Fibroblast of skin of right biceps (primary cell): ENCODE results near the gene SEMA3B.
"Not testable (repeated sequence)": the region's sequence is repeated elsewhere in the genome, so short reads cannot be mapped to it uniquely, and the experiment has no call there.

ENCODE experiments used
- DNase-seq: peaks from one replicate; pipeline ENCODE4 v3.0.0-alpha.2; 2013

Gene SEMA3B

GRCh38 chr3:50295553-50296431 lies 26.8 kb downstream of the SEMA3B start:
- no peak for DNase-seq

- no peak for DNase-seq
Measured at GRCh38 chr3:50296721-50297383, 27.9 kb downstream of the SEMA3B start.

- DNase-seq, result no peak
Measured at GRCh38 chr3:50297384-50297775, 28.4 kb downstream of the SEMA3B start.

GRCh38 chr3:50297896-50298725 lies 29.2 kb downstream of the SEMA3B start:
- no peak for DNase-seq

GRCh38 chr3:50298836-50299637 lies 30.1 kb downstream of the SEMA3B start, which contains the start of the genes HYAL3 and NAA80:
HYAL3 (minus strand) TSS chr3:50299405; CDS start chr3:50295602, 3,803 bp downstream.
NAA80 (minus strand) TSS chr3:50299405; CDS start chr3:50297463, 1,942 bp downstream.
- peak; percentile 99 for DNase-seq

- no peak for DNase-seq
Measured at GRCh38 chr3:50299638-50299928, 30.6 kb downstream of the SEMA3B start.

GRCh38 chr3:50299929-50300680 lies 31.2 kb downstream of the SEMA3B start:
- peak; percentile 50 for DNase-seq

GRCh38 chr3:50300681-50301254 lies 31.8 kb downstream of the SEMA3B start:
- DNase-seq, result no peak

GRCh38 chr3:50302095-50303012 lies 33.4 kb downstream of the SEMA3B start:
- no peak for DNase-seq

- DNase-seq, result no peak
Measured at GRCh38 chr3:50303013-50303815, 34.3 kb downstream of the SEMA3B start, which contains the start of gene HYAL1. HYAL1 (minus strand) TSS chr3:50303574; CDS start chr3:50302956, 618 bp downstream.

- no peak for DNase-seq
Measured at GRCh38 chr3:50304601-50305000, 35.7 kb downstream of the SEMA3B start.

GRCh38 chr3:50312041-50312440 lies 43.1 kb downstream of the SEMA3B start:
- not testable (repeated sequence) for DNase-seq

- no peak for DNase-seq
Measured at GRCh38 chr3:50314342-50314741, 45.4 kb downstream of the SEMA3B start.

GRCh38 chr3:50314816-50315215 lies 45.9 kb downstream of the SEMA3B start:
- no peak for DNase-seq

GRCh38 chr3:50316657-50317242 lies 47.8 kb downstream of the SEMA3B start:
- DNase-seq, result no peak

- no peak for DNase-seq
Measured at GRCh38 chr3:50317300-50317699, 48.4 kb downstream of the SEMA3B start.

GRCh38 chr3:50318163-50318562 lies 49.2 kb downstream of the SEMA3B start:
- DNase-seq, result no peak

- DNase-seq, result no peak
Measured at GRCh38 chr3:50318615-50319014, 49.7 kb downstream of the SEMA3B start.
